HEK293T (cell line): ENCODE data around the gene DZIP1.

Source experiments
- CTCF ChIA-PET: fragments of 350-600 bp; formaldehyde crosslinking; extraction: SDS; loops from one replicate; lab custom pipeline; 2021; ENCODE audit warnings: antibody characterized with exemption, inconsistent platforms; lab: Yijun Ruan, JAX
- POLR2A ChIA-PET: fragments of 350-600 bp; formaldehyde crosslinking; extraction: SDS; loops from one replicate; lab custom pipeline; 2020; ENCODE audit warnings: antibody characterized with exemption, inconsistent platforms; lab: Yijun Ruan, JAX
- DNase-seq: peaks from one replicate; pipeline ENCODE4 v3.0.0; 2012; ENCODE audit warnings: mixed read lengths; ENCODE audit errors: extremely low spot score
- ARNT ChIP-seq: fragments of 450-650 bp; IDR thresholded peaks from 2 replicates; pipeline ENCODE4 v1.6.1; 2017; ENCODE audit warnings: mild to moderate bottlenecking
- BHLHE40 ChIP-seq: fragments of 450-650 bp; IDR thresholded peaks from 2 replicates; pipeline ENCODE4 v1.6.1; 2016; ENCODE audit warnings: mild to moderate bottlenecking, moderate library complexity, borderline replicate concordance
- CTBP1 ChIP-seq: fragments of 450-650 bp; IDR thresholded peaks from 2 replicates; pipeline ENCODE4 v1.6.1; 2016; ENCODE audit warnings: borderline replicate concordance
- ELF4 ChIP-seq: fragments of 450-650 bp; IDR thresholded peaks from 2 replicates; pipeline ENCODE4 v1.6.1; 2017; ENCODE audit warnings: antibody characterized with exemption
- FOXA1 ChIP-seq: fragments of 450-650 bp; IDR thresholded peaks from 2 replicates; pipeline ENCODE4 v1.6.1; 2016; ENCODE audit warnings: mild to moderate bottlenecking
- FOXK2 ChIP-seq: fragments of 450-650 bp; IDR thresholded peaks from 2 replicates; pipeline ENCODE4 v1.6.1; 2016; ENCODE audit warnings: mild to moderate bottlenecking
- FOXM1 ChIP-seq: fragments of 450-650 bp; IDR thresholded peaks from 2 replicates; pipeline ENCODE4 v1.6.1; 2017; ENCODE audit warnings: mild to moderate bottlenecking, borderline replicate concordance
- HDGF ChIP-seq: fragments of 450-650 bp; IDR thresholded peaks from 2 replicates; pipeline ENCODE4 v1.6.1; 2017; ENCODE audit warnings: antibody characterized with exemption, borderline replicate concordance
- L3MBTL2 ChIP-seq: fragments of 450-650 bp; conservative IDR thresholded peaks from 2 replicates; pipeline ENCODE4 v1.6.1; 2016; ENCODE audit warnings: mild to moderate bottlenecking
- LEF1 ChIP-seq: fragments of 450-650 bp; IDR thresholded peaks from 2 replicates; pipeline ENCODE4 v1.6.1; 2017; ENCODE audit warnings: mild to moderate bottlenecking, borderline replicate concordance
- NFRKB ChIP-seq: fragments of 450-650 bp; IDR thresholded peaks from 2 replicates; pipeline ENCODE4 v1.6.1; 2016; ENCODE audit warnings: mild to moderate bottlenecking, moderate library complexity
- SP1 ChIP-seq: fragments of 450-650 bp; IDR thresholded peaks from 2 replicates; pipeline ENCODE4 v1.6.1; 2017
- SUZ12 ChIP-seq: fragments of 450-650 bp; IDR thresholded peaks from 2 replicates; pipeline ENCODE4 v1.6.1; 2016; ENCODE audit warnings: mild to moderate bottlenecking
- TARDBP ChIP-seq: fragments of 450-650 bp; IDR thresholded peaks from 2 replicates; pipeline ENCODE4 v1.6.1; 2016
- ZNF384 ChIP-seq: fragments of 450-650 bp; IDR thresholded peaks from 2 replicates; pipeline ENCODE4 v1.6.1; 2016
- TF ChIP-seq, protein P1 (sequence below): fragments of 450-650 bp; IDR thresholded peaks from 2 replicates; pipeline ENCODE4 v1.6.1; 2016

DZIP1 gene

DNA sequence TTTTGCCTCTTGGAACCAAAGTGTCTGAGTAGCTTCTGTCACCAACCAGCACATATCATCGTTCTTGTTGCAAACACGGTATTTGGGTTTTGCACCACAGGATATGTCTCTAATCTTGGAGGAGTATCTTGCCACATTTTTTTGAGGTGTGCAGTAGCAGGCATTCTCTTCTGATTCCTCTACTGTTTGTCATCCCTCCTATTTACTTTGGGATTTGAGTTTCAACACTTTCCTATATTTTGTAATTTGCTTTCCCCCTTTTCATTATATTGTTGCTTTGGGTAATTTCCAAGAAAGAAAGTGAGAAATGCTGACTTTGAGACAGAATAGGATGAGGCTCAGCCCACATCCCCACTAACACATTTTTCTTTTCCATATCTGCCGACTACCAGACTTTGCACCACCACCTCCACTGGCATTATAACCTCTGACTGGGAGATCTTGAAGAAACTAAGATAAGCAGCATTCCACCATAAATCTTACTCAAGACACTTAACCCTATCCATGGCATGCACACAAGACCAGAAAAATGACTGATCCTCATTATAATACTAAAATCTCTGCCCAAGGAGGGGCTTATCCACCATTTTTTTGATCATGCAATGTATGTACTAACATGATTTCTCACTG is 12.0 kb upstream of the DZIP1 start:
- ChIA-PET POLR2A (no interaction called here), CTCF (no interaction called here)
- no peak for DNase-seq
- TF ChIP-seq LEF1 (no peak), FOXM1 (no peak), SP1 (no peak), ARNT (no peak), FOXK2 (no peak), BHLHE40 (no peak), NFRKB (no peak), CTBP1 (no peak), L3MBTL2 (no peak), SUZ12 (no peak), ELF4 (no peak), HDGF (no peak), TARDBP (no peak), FOXA1 (no peak), ZNF384 (no peak)
- TF ChIP-seq, protein P1, sequence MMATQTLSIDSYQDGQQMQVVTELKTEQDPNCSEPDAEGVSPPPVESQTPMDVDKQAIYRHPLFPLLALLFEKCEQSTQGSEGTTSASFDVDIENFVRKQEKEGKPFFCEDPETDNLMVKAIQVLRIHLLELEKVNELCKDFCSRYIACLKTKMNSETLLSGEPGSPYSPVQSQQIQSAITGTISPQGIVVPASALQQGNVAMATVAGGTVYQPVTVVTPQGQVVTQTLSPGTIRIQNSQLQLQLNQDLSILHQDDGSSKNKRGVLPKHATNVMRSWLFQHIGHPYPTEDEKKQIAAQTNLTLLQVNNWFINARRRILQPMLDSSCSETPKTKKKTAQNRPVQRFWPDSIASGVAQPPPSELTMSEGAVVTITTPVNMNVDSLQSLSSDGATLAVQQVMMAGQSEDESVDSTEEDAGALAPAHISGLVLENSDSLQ: no peak

DNA sequence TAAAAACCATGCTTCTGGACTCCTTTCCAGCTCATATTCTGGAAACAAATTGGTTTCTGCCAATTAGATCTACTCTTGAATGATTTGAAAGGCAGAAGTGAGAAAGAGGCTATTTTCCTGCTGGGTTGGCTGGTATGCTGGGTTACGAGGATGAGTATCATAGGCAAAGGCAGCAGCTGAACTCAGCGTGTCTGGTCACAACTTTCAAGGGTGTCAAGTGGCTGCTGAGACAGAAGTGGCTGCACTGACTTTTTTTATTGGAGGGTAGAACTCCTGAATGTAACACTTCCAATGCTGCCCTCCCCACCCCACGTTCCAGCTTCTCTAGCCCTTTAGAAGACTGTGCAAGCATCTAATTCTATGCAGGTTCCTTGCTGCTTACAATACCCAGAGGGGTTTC is 8.3 kb upstream of the DZIP1 start:
- ChIA-PET POLR2A (no interaction called here), CTCF (interaction anchor here (0.7 to 0.8 kb wide), 2 partner anchors 42 to 96 kb away, joined by 3 read pairs; no protein-coding TSS in a partner anchor)

DNA sequence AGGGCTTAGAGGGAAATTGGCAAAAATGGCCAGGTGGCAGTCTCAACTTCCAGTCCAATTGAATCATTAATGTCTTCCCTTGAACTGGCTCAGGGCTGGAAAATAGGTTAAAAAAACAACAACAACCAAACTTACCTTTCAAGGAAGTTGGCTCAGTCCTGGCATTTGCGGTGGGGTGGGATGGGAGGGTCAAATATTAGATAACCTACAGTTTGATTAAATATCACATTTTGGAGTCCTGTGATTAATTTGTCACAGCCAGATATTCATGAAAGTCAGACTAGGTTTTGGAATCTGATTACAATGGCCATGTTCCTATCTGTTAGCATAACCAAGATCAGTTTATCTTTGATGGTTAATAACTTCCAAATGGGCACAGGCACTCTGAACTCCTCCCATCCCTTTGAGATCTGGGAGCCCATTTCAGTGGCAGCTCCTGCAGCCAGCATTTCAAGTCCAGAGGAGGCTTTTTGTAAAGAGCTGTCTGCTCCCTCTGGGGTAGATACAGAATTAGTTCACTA is 7.8 kb upstream of the DZIP1 start:
- no peak for DNase-seq
- ChIA-PET POLR2A (no interaction called here), CTCF (interaction anchor here (0.6 to 0.8 kb wide), 3 partner anchors 30 to 96 kb away, joined by 3 read pairs; no protein-coding TSS in a partner anchor)
- TF ChIP-seq HDGF (no peak), SUZ12 (no peak), FOXK2 (no peak), ARNT (no peak), SP1 (no peak), L3MBTL2 (no peak), BHLHE40 (no peak), FOXA1 (no peak), NFRKB (no peak), ZNF384 (no peak), LEF1 (no peak), ELF4 (no peak), FOXM1 (no peak), TARDBP (no peak), CTBP1 (no peak)
- TF ChIP-seq, protein P1: no peak

More for the DNA sequence above, 8.3 kb upstream of the DZIP1 start:
- no peak for DNase-seq
- TF ChIP-seq LEF1 (no peak), SP1 (no peak), L3MBTL2 (no peak), ZNF384 (no peak)

DNA sequence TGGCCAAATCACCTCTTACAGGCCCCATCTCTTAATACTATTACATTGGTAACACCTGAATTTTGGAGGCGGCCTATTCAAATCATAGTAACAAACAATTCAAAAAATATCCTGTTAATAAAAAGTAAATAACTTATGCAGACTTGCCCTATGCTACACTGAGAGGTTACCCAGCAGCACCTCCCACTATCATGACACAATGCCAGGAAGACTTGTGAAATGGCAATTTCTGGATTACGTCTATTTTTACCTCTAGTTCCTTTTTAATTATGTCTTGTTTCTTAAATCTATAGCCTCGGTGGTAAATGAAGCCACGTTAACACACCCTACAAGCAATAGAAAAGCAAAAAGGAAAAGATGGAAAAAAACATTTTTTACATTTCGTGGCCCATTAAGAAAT is 6.2 kb upstream of the DZIP1 start:
- CTCF ChIA-PET: no interaction called here
- no peak for DNase-seq
- no peak for TF ChIP-seq TARDBP
- no peak for TF ChIP-seq SP1
- TF ChIP-seq SUZ12: no peak
- no peak for TF ChIP-seq ARNT
- no peak for TF ChIP-seq ZNF384
- no peak for TF ChIP-seq L3MBTL2
- TF ChIP-seq CTBP1: no peak
- TF ChIP-seq, protein P1: no peak
- no peak for TF ChIP-seq FOXK2
- TF ChIP-seq HDGF: no peak
- TF ChIP-seq ELF4: no peak
- TF ChIP-seq LEF1: no peak
- no peak for TF ChIP-seq FOXA1
- no peak for TF ChIP-seq NFRKB
- TF ChIP-seq FOXM1: no peak
- no peak for TF ChIP-seq BHLHE40

DNA sequence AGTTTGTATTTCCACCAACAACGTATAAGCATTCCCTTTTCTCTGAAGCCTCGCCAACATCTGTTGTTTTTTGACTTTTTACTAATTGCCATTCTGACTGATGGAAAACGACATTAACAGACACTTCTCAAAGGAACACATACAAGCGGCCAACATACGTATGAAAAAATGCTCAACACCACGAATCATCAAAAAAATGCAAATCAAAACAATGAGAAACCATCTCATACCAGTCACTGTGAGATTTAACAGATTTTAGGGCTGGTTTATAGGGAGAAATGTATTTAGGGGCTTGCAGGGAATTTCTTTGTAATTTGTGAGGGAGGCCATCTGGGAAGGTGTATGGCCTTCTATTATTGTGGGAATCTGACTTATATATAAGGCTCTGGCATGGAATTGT is 2.8 kb upstream of the DZIP1 start:
- no peak for DNase-seq

More for the DNA sequence above, 6.2 kb upstream of the DZIP1 start:
- POLR2A ChIA-PET: no interaction called here

More for the DNA sequence above, 2.8 kb upstream of the DZIP1 start:
- TF ChIP-seq FOXK2 (no peak), HDGF (no peak), L3MBTL2 (no peak), FOXM1 (no peak), BHLHE40 (no peak)
- TF ChIP-seq, protein P1: no peak
- ChIA-PET CTCF (no interaction called here), POLR2A (no interaction called here)
